ENCODE measurements around the gene PPP2R3A.
"Not testable (repeated sequence)": the region's sequence is repeated elsewhere in the genome, so short reads cannot be mapped to it uniquely, and the experiment has no call there.

The PPP2R3A gene

DNA sequence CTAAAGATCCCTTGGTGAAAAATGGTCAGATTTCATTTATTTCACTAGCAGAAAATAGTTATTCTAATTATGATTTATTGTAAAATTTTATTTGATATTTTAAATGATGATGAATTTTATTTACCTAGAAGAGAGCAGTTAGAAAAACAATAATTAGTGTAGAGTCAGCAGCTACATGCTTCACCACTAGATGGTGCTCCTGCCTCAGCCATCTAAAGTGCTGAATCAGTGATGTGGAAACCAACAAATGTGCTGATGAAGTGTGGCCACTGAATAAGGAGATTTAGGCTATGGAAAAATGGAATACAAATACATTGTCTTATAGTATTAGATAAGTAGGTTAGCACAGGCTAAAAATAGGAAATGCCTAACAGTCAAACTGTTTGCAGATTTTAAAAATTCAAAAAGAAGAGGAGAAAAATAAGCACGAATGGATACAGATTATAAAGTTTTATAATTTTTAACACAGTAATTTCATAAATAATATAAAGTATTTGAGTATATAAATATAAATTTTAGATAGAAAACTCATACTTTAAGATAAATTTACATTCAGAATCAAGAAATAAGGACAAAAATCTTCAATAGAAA, 109.8 kb downstream of the PPP2R3A start:
- H3K4me3 ChIP-seq (ENCODE audit: low read depth, low read length) = no peak overlapping the region
- TF ChIP-seq, protein P1, sequence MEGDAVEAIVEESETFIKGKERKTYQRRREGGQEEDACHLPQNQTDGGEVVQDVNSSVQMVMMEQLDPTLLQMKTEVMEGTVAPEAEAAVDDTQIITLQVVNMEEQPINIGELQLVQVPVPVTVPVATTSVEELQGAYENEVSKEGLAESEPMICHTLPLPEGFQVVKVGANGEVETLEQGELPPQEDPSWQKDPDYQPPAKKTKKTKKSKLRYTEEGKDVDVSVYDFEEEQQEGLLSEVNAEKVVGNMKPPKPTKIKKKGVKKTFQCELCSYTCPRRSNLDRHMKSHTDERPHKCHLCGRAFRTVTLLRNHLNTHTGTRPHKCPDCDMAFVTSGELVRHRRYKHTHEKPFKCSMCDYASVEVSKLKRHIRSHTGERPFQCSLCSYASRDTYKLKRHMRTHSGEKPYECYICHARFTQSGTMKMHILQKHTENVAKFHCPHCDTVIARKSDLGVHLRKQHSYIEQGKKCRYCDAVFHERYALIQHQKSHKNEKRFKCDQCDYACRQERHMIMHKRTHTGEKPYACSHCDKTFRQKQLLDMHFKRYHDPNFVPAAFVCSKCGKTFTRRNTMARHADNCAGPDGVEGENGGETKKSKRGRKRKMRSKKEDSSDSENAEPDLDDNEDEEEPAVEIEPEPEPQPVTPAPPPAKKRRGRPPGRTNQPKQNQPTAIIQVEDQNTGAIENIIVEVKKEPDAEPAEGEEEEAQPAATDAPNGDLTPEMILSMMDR (IDR thresholded peaks at IDR 0.05; ENCODE audit: low read depth, low read length) = peak; percentile 82
- DNase-seq (ENCODE audit: low read depth, low spot score) = peak; percentile 79
- in situ Hi-C loops (cut with HindIII; ENCODE audit: low sequenced_read_pairs) = no loop called here

- DNase-seq (ENCODE audit: low read depth, low spot score) = peak; percentile 20
- TF ChIP-seq, protein P1 (IDR thresholded peaks at IDR 0.05; ENCODE audit: low read depth, low read length) = no peak
- in situ Hi-C loops (cut with HindIII; ENCODE audit: low sequenced_read_pairs) = no loop called here
- no peak overlapping the region for H3K4me3 ChIP-seq (ENCODE audit: low read depth, low read length)
Observed at GRCh38 chr3:136075811-136076210, 110.3 kb downstream of the PPP2R3A start.

- in situ Hi-C loops (cut with HindIII; ENCODE audit: low sequenced_read_pairs) = no loop called here
- TF ChIP-seq, protein P1 (IDR thresholded peaks at IDR 0.05; ENCODE audit: low read depth, low read length) = peak; percentile 66
- DNase-seq (ENCODE audit: low read depth, low spot score) = peak; percentile 58
- no peak overlapping the region for H3K4me3 ChIP-seq (ENCODE audit: low read depth, low read length)
Observed at GRCh38 chr3:136078421-136079364, 113.2 kb downstream of the PPP2R3A start.

- H3K4me3 ChIP-seq (ENCODE audit: low read depth, low read length); DNase-seq (ENCODE audit: low read depth, low spot score); in situ Hi-C loops (cut with HindIII; ENCODE audit: low sequenced_read_pairs): not testable (repeated sequence)
Observed at GRCh38 chr3:136083641-136084382, 118.3 kb downstream of the PPP2R3A start.

GRCh38 chr3:136085067-136085466, 119.5 kb downstream of the PPP2R3A start:
- in situ Hi-C loops (cut with HindIII; ENCODE audit: low sequenced_read_pairs); H3K4me3 ChIP-seq (ENCODE audit: low read depth, low read length); DNase-seq (ENCODE audit: low read depth, low spot score): not testable (repeated sequence)

DNA sequence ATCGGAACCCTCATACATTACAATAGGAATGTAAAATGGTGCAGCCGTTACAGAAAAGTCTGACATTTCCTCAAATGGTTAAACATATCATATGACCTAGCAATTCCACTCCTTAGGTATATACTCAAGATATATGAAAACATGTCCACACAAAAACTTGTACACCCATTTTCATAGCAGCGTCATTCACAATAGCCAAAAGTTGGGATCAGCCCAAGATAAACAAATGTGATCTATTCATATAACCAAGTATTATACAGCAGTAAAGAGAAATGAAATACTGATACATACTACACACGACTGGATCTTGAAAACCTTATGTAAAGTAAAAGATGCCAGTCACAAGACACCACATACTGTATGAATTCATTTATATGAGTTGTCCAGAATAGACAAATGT, 128.2 kb downstream of the PPP2R3A start:
- no peak for DNase-seq (ENCODE audit: low read depth, low spot score)
- H3K4me3 ChIP-seq (ENCODE audit: low read depth, low read length) = no peak overlapping the region
- in situ Hi-C loops (cut with HindIII; ENCODE audit: low sequenced_read_pairs) = no loop called here
- TF ChIP-seq, protein P1 (IDR thresholded peaks at IDR 0.05; ENCODE audit: low read depth, low read length) = no peak

GRCh38 chr3:136105044-136105443, 139.5 kb downstream of the PPP2R3A start:
- in situ Hi-C loops (cut with HindIII; ENCODE audit: low sequenced_read_pairs) = no loop called here
- DNase-seq (ENCODE audit: low read depth, low spot score) = no peak
- no peak overlapping the region for H3K4me3 ChIP-seq (ENCODE audit: low read depth, low read length)
- TF ChIP-seq, protein P1 (IDR thresholded peaks at IDR 0.05; ENCODE audit: low read depth, low read length) = no peak
